Transverse colon (tissue), 4 donors: Measurements from ENCODE around the gene CNTNAP2.

Experiments used
- EP300 ChIP-seq: sonication (generic); formaldehyde crosslinking; IDR thresholded peaks from one replicate; pipeline ENCODE4 v1.6.1; 2017; ENCODE audit warnings: antibody characterized with exemption, low read depth
- POLR2A ChIP-seq: fragments of 450-650 bp; IDR thresholded peaks from one replicate; pipeline ENCODE4 v1.6.1; 2016; ENCODE audit warnings: antibody characterized with exemption, mild to moderate bottlenecking, moderate library complexity
- POLR2AphosphoS5 ChIP-seq, 3 donors: sonication (generic); formaldehyde crosslinking; IDR thresholded peaks; one replicate each; pipeline ENCODE4 v1.6.1; 2016; ENCODE audit warnings: antibody characterized with exemption in 3 of 3
- TF ChIP-seq, protein P1 (sequence below), 5 experiments: fragments of 200-600 bp in 3 of 5; fragments of 450-650 bp in 2 of 5; sonication (generic) in 3 of 5; IDR thresholded peaks; 1 replicate in 2 of 5; 2 replicates in 3 of 5; pipeline ENCODE4 v1.5.1; 2016 to 2017; ENCODE audit warnings: antibody characterized with exemption in 5 of 5, inconsistent platforms in 3 of 5, mild to moderate bottlenecking in 2 of 5, moderate library complexity in 1 of 5

DNA sequence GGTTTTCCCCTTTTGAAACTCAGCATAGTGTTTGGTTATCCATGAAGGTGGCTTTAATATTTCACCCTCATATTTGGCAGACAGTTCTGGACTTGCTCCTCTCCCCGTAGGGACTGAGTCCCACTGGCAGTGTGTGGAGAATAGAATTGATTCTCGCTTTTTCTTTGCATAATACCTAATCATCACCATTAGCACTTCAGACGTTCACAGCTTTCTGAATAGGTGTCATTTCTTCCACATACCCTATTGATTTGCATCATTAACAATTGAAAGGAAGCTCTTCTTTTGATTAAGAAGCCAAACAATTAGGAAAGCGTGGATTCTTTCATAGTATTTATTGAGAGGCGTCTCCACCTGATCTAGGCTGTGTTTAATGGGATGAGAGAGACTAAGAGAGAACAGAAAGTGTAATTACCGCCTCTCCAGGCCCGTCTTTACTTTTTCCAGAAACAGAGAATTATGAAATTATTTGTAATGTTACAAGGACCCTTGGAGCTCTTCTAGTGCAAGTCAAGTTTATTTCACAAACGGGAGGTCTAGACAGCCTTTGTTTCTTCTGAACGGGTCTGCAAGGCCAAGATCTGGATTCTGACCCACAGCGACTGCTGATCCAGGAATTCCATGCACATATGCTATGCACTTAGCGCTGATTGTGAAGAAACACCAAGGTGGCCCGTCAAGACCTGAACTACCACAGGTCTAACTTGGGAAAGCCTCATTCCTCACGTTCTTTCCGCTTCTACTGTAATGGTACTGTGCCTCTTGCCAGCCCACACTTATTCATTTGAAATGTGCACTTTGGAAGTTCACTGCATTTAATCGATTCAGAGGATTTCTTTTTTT lies 2224.1 kb downstream of the CNTNAP2 start:
- TF ChIP-seq EP300 (no peak), POLR2AphosphoS5 (IDR thresholded peaks at IDR 0.05) (no peak), POLR2A (no peak)
- TF ChIP-seq, protein P1, sequence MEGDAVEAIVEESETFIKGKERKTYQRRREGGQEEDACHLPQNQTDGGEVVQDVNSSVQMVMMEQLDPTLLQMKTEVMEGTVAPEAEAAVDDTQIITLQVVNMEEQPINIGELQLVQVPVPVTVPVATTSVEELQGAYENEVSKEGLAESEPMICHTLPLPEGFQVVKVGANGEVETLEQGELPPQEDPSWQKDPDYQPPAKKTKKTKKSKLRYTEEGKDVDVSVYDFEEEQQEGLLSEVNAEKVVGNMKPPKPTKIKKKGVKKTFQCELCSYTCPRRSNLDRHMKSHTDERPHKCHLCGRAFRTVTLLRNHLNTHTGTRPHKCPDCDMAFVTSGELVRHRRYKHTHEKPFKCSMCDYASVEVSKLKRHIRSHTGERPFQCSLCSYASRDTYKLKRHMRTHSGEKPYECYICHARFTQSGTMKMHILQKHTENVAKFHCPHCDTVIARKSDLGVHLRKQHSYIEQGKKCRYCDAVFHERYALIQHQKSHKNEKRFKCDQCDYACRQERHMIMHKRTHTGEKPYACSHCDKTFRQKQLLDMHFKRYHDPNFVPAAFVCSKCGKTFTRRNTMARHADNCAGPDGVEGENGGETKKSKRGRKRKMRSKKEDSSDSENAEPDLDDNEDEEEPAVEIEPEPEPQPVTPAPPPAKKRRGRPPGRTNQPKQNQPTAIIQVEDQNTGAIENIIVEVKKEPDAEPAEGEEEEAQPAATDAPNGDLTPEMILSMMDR (IDR thresholded peaks at IDR 0.05): no peak
